DOHH2 (cell line): ENCODE measurements around the gene KCNQ1.

ENCODE experiments used
- H3F3A ChIP-seq: fragments of 200-600 bp; sonication (generic), shearing (Covaris generic); 2 replicates; pipeline ENCODE4 v1.6.0; 2016; ENCODE audit warnings: antibody characterized with exemption, mild to moderate bottlenecking; ENCODE audit not compliant: control insufficient read depth, insufficient read depth
- H3K27ac ChIP-seq: fragments of 200-600 bp; sonication (generic); 2 replicates; pipeline ENCODE4 v1.5.1; 2014; ENCODE audit warnings: low read depth, mild to moderate bottlenecking, low read length, moderate library complexity
- H3K27me3 ChIP-seq: fragments of 200-600 bp; sonication (generic); 2 replicates; pipeline ENCODE4 v1.6.1; 2014; ENCODE audit warnings: mild to moderate bottlenecking, low read length, mixed read lengths; ENCODE audit not compliant: control insufficient read depth
- H3K36me3 ChIP-seq: fragments of 200-600 bp; sonication (generic); 2 replicates; pipeline ENCODE4 v1.6.1; 2014; ENCODE audit warnings: mild to moderate bottlenecking, low read length, moderate library complexity, mixed read lengths; ENCODE audit not compliant: control insufficient read depth
- H3K4me1 ChIP-seq: fragments of 200-600 bp; sonication (generic); 2 replicates; pipeline ENCODE4 v1.6.1; 2014; ENCODE audit warnings: mild to moderate bottlenecking, low read length, mixed read lengths; ENCODE audit not compliant: control insufficient read depth
- H3K4me2 ChIP-seq: fragments of 200-600 bp; sonication (generic); 2 replicates; pipeline ENCODE4 v1.6.0; 2014; ENCODE audit warnings: mild to moderate bottlenecking, low read length, moderate library complexity
- H3K4me3 ChIP-seq: fragments of 200-600 bp; sonication (generic); 2 replicates; pipeline ENCODE4 v1.5.1; 2014; ENCODE audit warnings: mild to moderate bottlenecking, low read length, mixed read lengths
- H3K79me2 ChIP-seq: fragments of 200-600 bp; sonication (generic); 2 replicates; pipeline ENCODE4 v1.6.1; 2014; ENCODE audit warnings: mild to moderate bottlenecking, low read length, mixed read lengths; ENCODE audit not compliant: control insufficient read depth
- H3K9me2 ChIP-seq: fragments of 200-600 bp; sonication (generic); replicated peaks from 2 replicates; pipeline ENCODE4 v1.6.1; 2014; ENCODE audit warnings: mild to moderate bottlenecking, low read length, mixed read lengths; ENCODE audit not compliant: control insufficient read depth
- H3K9me3 ChIP-seq: fragments of 200-600 bp; sonication (generic); 2 replicates; pipeline ENCODE4 v1.6.1; 2014; ENCODE audit warnings: antibody characterized with exemption, low read length, mixed read lengths; ENCODE audit not compliant: control insufficient read depth, insufficient read depth
- H4K20me1 ChIP-seq: fragments of 200-600 bp; sonication (generic); 2 replicates; pipeline ENCODE4 v1.6.0; 2014; ENCODE audit warnings: low read depth, mild to moderate bottlenecking, antibody characterized with exemption, low read length, moderate library complexity; ENCODE audit not compliant: control insufficient read depth, insufficient read depth
- CTCF ChIP-seq: fragments of 200-600 bp; sonication (generic); IDR thresholded peaks from one replicate; pipeline ENCODE4 v1.5.1; 2014; ENCODE audit warnings: antibody characterized with exemption, mild to moderate bottlenecking, low read depth, low read length; ENCODE audit not compliant: poor library complexity, severe bottlenecking
- EZH2phosphoT487 ChIP-seq: fragments of 200-600 bp; sonication (generic); IDR thresholded peaks from 2 replicates; pipeline ENCODE4 v1.6.1; 2017; ENCODE audit warnings: borderline replicate concordance, mild to moderate bottlenecking, antibody characterized with exemption, low read length, moderate library complexity, mixed read lengths

KCNQ1 gene

GRCh38 chr11:2897048-2897447 is 452.2 kb downstream of the KCNQ1 start:
- no peaks in the 10 kb centered on the region for H3K36me3 ChIP-seq
- TF ChIP-seq CTCF (no peak), EZH2phosphoT487 (no peak)

GRCh38 chr11:2898366-2899079 is 453.7 kb downstream of the KCNQ1 start:
- Histone ChIP-seq H3K79me2 (no peaks in the 10 kb centered on the region), H3K9me2 (no peaks in the 10 kb centered on the region), H3K9me3 (no peaks in the 10 kb centered on the region), H3F3A (no peaks in the 10 kb centered on the region), H3K36me3 (no peaks in the 10 kb centered on the region), H3K4me3 (no peak overlapping the region), H3K4me2 (no peak overlapping the region), H3K27ac (no peak overlapping the region), H3K4me1 (peaks cover 14% of the 10 kb centered on the region), H4K20me1 (no peaks in the 10 kb centered on the region), H3K27me3 (0 out of 2 replicates have a peak, but pooled peaks cover 7% of the 10 kb centered on the region)
- no peak for TF ChIP-seq CTCF
- TF ChIP-seq EZH2phosphoT487, result no peak

More at GRCh38 chr11:2897048-2897447, 452.2 kb downstream of the KCNQ1 start:
- H3K79me2 ChIP-seq, result no peaks in the 10 kb centered on the region
- 0 out of 2 replicates have a peak, but pooled peaks cover 7% of the 10 kb centered on the region for H3K27me3 ChIP-seq
- no peaks in the 10 kb centered on the region for H4K20me1 ChIP-seq
- no peak overlapping the region for H3K4me2 ChIP-seq
- no peaks in the 10 kb centered on the region for H3K9me2 ChIP-seq
- H3F3A ChIP-seq, result no peaks in the 10 kb centered on the region; the same call in 1 of the 2 replicates
- peaks cover 19% of the 10 kb centered on the region for H3K4me1 ChIP-seq
- H3K4me3 ChIP-seq, result no peak overlapping the region
- no peaks in the 10 kb centered on the region for H3K9me3 ChIP-seq
- no peak overlapping the region for H3K27ac ChIP-seq
